Tibial nerve (tissue), 4 donors: Measurements from ENCODE around the gene OR52W1. TPM values are rescaled to one million over a fixed set of nuclear protein-coding genes. Genes with fewer than 3 reads are reported as not detected.

ENCODE experiments used
- DNase-seq, 2 donors: peaks; one replicate each; pipeline ENCODE4 v3.0.0-alpha.2; 2019; ENCODE audit warnings: low spot score in 2 of 2
- H3K27ac ChIP-seq, 4 donors: fragments of 200-600 bp; sonication (generic) in 3 of 4; one replicate each; pipeline ENCODE4 v1.5.1; 2017 to 2019; ENCODE audit warnings: mild to moderate bottlenecking in 1 of 4
- H3K27me3 ChIP-seq, 2 donors: fragments of 200-600 bp; sonication (generic) in 1 of 2; one replicate each; pipeline versions ENCODE4 v1.5.1 to v1.6.0; 2017 to 2019
- H3K36me3 ChIP-seq, 3 donors: fragments of 200-600 bp; sonication (generic); one replicate each; pipeline ENCODE4 v1.5.1; 2018 to 2019
- H3K4me1 ChIP-seq, 4 donors: fragments of 200-600 bp; sonication (generic) in 3 of 4; one replicate each; pipeline ENCODE4 v1.5.1; 2017 to 2019
- H3K4me3 ChIP-seq, 4 donors: fragments of 200-600 bp; sonication (generic) in 3 of 4; one replicate each; pipeline ENCODE4 v1.5.1; 2017 to 2019; ENCODE audit warnings: mild to moderate bottlenecking in 1 of 4, moderate library complexity in 1 of 4
- H3K9me3 ChIP-seq, 4 donors: fragments of 200-600 bp; sonication (generic) in 3 of 4; one replicate each; pipeline ENCODE4 v1.5.1; 2017 to 2019
- EP300 ChIP-seq, 2 donors: sonication (generic); formaldehyde crosslinking; IDR thresholded peaks; one replicate each; pipeline ENCODE4 v1.6.1; 2017; ENCODE audit warnings: antibody characterized with exemption in 2 of 2, mild to moderate bottlenecking in 1 of 2
- POLR2A ChIP-seq, 2 donors: fragments of 450-650 bp; IDR thresholded peaks; one replicate each; pipeline ENCODE4 v1.6.1; 2017; ENCODE audit warnings: antibody characterized with exemption in 2 of 2, mild to moderate bottlenecking in 2 of 2, moderate library complexity in 2 of 2
- WGBS, 2 donors: methylation state at CpG; one replicate each; pipeline ENCODE4 v1.1.5; 2018; 5-methylcytosine and 5-hydroxymethylcytosine counted together
- total RNA-seq, 4 donors: library from RNA; depleted of rRNA; stranded (reverse); fragments of >200 nt; gene quantifications; one replicate each; pipeline ENCODE4 v1.1.0, GENCODE V29; 2016
- TF ChIP-seq, protein P1 (sequence below), 5 experiments: fragments of 200-600 bp in 3 of 5; fragments of 450-650 bp in 2 of 5; sonication (generic) in 3 of 5; IDR thresholded peaks; one replicate each; pipeline ENCODE4 v1.5.1; 2016 to 2019; ENCODE audit warnings: antibody characterized with exemption in 5 of 5, mild to moderate bottlenecking in 3 of 5, moderate library complexity in 2 of 5

The OR52W1 gene
- total RNA-seq, 4 donors from 2014 or later: not detected

DNA sequence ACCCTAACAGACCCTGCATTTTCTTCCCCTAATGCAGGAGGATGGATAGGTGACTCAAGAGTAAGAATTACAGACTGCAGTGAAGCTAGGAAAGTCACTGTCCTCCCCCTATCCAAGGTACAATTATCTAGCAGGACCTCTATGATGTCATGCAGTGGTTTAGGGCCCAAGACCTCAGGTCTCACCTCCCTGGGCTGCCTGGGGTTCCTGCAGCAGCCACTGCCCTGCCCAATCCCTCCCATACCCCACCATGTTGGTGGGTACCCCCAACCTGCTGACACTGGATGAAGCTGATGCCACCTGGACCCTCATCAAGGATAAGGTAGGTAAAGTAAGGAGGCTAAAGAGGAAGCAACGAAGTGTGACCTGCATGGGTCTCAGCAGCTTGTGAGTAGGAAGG is 6.3 kb downstream of the OR52W1 start, which contains the start of gene C11orf42:
C11orf42 (plus strand) TSS at position 192 of the 400 bp plus-strand sequence; CDS start at position 251, 59 bp downstream.
- no peaks in the 10 kb centered on the region for H3K27me3 ChIP-seq
- no peaks in the 10 kb centered on the region for H3K9me3 ChIP-seq
- H3K4me1 ChIP-seq: no peaks in the 10 kb centered on the region
- H3K27ac ChIP-seq: no peak within 1 kb of the TSS
- H3K4me3 ChIP-seq: no peak within 1 kb of the TSS
- no peak for DNase-seq
- WGBS, 2 donors: 90 to 100% methylated on average over 1 of the region's 1 CpG
- TF ChIP-seq EP300 (IDR thresholded peaks at IDR 0.05) (no peak), POLR2A (IDR thresholded peaks at IDR 0.05) (no peak)
- TF ChIP-seq, protein P1, sequence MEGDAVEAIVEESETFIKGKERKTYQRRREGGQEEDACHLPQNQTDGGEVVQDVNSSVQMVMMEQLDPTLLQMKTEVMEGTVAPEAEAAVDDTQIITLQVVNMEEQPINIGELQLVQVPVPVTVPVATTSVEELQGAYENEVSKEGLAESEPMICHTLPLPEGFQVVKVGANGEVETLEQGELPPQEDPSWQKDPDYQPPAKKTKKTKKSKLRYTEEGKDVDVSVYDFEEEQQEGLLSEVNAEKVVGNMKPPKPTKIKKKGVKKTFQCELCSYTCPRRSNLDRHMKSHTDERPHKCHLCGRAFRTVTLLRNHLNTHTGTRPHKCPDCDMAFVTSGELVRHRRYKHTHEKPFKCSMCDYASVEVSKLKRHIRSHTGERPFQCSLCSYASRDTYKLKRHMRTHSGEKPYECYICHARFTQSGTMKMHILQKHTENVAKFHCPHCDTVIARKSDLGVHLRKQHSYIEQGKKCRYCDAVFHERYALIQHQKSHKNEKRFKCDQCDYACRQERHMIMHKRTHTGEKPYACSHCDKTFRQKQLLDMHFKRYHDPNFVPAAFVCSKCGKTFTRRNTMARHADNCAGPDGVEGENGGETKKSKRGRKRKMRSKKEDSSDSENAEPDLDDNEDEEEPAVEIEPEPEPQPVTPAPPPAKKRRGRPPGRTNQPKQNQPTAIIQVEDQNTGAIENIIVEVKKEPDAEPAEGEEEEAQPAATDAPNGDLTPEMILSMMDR (IDR thresholded peaks at IDR 0.05): no peak
- H3K36me3 ChIP-seq: peaks cover 0 to 55% (median 0%) of the 10 kb centered on the region in 3 donors

DNA sequence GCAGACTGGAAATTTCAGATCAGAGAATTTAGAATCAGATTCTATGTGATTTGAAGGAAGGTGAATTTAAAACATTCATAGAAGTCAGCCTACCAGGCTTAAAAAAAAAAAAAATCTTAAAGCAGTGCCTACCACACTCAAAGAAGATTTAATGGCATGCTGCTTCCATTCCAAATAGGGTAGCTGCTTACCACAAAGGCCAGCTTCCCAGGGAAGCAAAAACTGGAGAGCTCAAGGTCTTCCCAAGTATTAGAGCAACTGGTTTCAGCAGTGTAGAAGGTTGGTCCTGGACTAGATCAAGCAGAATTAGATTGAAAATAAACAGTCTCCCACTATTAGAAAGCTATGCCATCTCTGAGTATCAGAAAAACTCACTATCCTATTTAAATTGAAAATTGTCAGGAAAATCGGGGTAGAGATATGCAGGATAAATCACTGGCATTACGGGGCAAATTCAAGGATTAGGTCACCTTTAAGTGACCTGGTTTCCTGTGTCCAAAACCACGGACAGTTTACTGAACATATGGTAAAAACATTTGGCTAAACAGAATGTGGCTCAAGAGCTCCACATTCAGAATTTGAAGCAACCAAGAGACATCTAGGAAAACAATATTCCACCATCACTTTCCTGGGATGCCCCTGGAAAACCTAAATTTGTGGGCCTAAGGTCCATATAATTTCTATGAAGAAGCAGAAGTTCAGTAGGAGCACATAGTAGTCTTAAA is 7.6 kb downstream of the OR52W1 start:
- H3K4me3 ChIP-seq: no peak overlapping the region
- 71 to 79% methylated on average over 3 of the region's 3 CpGs for WGBS, 2 donors
- no peaks in the 10 kb centered on the region for H3K9me3 ChIP-seq
- DNase-seq: no peak
- H3K27ac ChIP-seq: no peak overlapping the region
- H3K4me1 ChIP-seq: no peaks in the 10 kb centered on the region
- peaks cover 2 to 67% (median 3%) of the 10 kb centered on the region in 3 donors for H3K36me3 ChIP-seq
- H3K27me3 ChIP-seq: no peaks in the 10 kb centered on the region
- TF ChIP-seq EP300 (IDR thresholded peaks at IDR 0.05): no peak

DNA sequence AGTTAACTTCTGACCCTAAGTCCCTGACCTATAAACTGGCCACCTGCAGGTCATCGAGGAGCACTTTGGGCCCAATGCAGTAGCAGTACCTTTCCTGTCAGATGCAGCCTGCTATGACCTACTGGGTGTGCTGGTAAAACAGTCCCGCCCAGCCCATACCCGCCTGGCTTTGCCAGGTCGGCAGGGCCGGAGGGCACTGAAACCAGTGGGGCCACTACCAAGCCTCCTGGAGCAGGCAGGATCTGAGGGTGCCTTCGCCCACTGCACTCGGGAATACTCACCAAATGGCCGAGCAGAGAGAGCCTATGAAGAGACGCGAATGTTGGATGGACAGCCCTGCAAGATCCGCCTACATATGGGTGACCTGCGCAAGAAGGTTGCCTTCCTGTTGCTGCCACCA is 10.8 kb downstream of the OR52W1 start:
- H3K36me3 ChIP-seq: peaks cover 2 to 95% (median 11%) of the 10 kb centered on the region in 3 donors

DNA sequence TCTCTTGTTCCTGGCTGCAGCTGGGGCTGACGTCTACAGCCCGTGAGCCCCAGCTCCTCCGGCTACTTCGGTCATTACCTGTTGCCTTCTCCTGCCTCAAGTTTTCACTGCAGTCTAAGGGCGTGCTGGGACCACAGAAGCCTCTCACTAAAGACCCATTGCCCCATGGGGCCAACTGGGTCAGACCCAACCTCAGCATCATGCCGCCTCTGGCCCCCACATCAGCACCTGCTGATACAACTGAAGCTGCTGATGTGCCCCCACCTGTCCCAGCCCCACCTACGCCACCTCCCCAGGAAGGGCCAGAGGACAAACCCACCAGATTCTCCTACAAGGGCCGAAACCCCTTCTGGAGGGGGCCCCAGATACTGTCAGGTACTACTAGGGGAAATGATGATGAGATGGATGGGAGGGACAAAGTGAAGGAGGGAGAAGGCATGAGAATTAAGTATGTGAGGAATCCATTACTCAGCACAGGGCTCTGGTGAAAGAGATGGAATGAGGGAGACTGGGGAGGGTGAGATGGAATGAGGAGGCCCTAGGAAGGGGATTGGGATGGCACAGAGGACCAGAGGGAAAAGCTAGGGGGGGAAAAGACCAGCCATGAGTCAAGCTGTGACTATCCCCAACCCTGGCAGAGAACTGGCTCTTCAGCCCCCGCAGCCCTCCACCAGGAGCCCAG is 11.4 kb downstream of the OR52W1 start:
- Histone ChIP-seq H3K27ac (no peak overlapping the region), H3K4me3 (no peak overlapping the region), H3K27me3 (no peaks in the 10 kb centered on the region), H3K4me1 (no peaks in the 10 kb centered on the region), H3K36me3 (peaks cover 2 to 95% (median 11%) of the 10 kb centered on the region in 3 donors), H3K9me3 (no peaks in the 10 kb centered on the region)
- 97 to 98% methylated on average over 9 of the region's 9 CpGs for WGBS, 2 donors
- no peak for DNase-seq
- TF ChIP-seq, protein P1 (IDR thresholded peaks at IDR 0.05): no peak
- no peak for TF ChIP-seq POLR2A (IDR thresholded peaks at IDR 0.05)
- TF ChIP-seq EP300 (IDR thresholded peaks at IDR 0.05): no peak

More for the DNA sequence above, 10.8 kb downstream of the OR52W1 start:
- H3K27me3 ChIP-seq: no peaks in the 10 kb centered on the region
- TF ChIP-seq POLR2A (IDR thresholded peaks at IDR 0.05) (no peak), EP300 (IDR thresholded peaks at IDR 0.05) (no peak)
- TF ChIP-seq, protein P1 (IDR thresholded peaks at IDR 0.05): no peak
- no peak overlapping the region for H3K27ac ChIP-seq
- no peaks in the 10 kb centered on the region for H3K4me1 ChIP-seq
- no peak for DNase-seq
- H3K4me3 ChIP-seq: no peak overlapping the region
- no peaks in the 10 kb centered on the region for H3K9me3 ChIP-seq
- 93 to 96% methylated on average over 11 to 12 of the region's 12 CpGs for WGBS, 2 donors

DNA sequence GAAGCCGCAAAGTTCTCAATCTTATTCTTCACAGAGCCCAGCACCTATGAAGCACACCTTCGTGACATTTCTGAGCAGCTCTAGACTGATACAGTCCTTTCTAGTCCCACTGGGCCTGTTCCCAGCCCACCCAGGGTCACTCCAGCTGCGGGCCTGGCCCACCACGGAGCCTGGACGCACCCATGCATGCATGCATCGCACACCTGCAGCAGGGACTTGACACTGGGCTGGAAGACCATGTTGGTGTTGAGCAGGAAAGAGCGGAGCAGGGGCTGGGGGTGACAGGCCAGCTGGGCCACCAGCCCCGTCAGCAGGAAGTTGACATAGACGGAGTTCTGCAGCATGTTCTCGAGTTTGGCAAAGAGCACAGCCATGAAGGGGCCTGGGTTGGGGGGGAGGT is 15.5 kb downstream of the OR52W1 start:
- peaks cover 0 to under 1% (median 0%) of the 10 kb centered on the region in 4 donors for H3K4me1 ChIP-seq
- no peak overlapping the region for H3K27ac ChIP-seq
- WGBS, 2 donors: 94 to 98% methylated on average over 10 of the region's 10 CpGs
- H3K27me3 ChIP-seq: no peaks in the 10 kb centered on the region
- peaks cover 2 to 98% (median 25%) of the 10 kb centered on the region in 3 donors for H3K36me3 ChIP-seq
- no peak for DNase-seq
- H3K9me3 ChIP-seq: no peaks in the 10 kb centered on the region
- TF ChIP-seq EP300 (IDR thresholded peaks at IDR 0.05): no peak
- TF ChIP-seq POLR2A (IDR thresholded peaks at IDR 0.05): no peak
- TF ChIP-seq, protein P1 (IDR thresholded peaks at IDR 0.05): no peak
- H3K4me3 ChIP-seq: no peak overlapping the region
